Astrocyte (in vitro differentiated cells and primary cell): ENCODE data around the gene CHD1L. TPM values are rescaled to one million over a fixed set of nuclear protein-coding genes. Genes with fewer than 3 reads are reported as not detected.

Experiments used
- DNase-seq: peaks from one replicate; pipeline ENCODE4 v3.0.0-alpha.2; 2010; ENCODE audit warnings: low read depth
- FAIRE-seq: peaks from 2 replicates; lab custom pipeline; 2011; peaks lifted over from hg19 to GRCh38; lab: Jason Lieb, UNC
- H2AFZ ChIP-seq: 2 replicates; pipeline ENCODE4 v1.6.0; 2012; ENCODE audit warnings: low read depth, low read length, inconsistent platforms
- H3K27ac ChIP-seq: 2 replicates; pipeline ENCODE4 v1.5.1; 2011; ENCODE audit warnings: low read depth, low read length, inconsistent platforms
- H3K27me3 ChIP-seq: 2 replicates; pipeline ENCODE4 v1.6.0; 2011; ENCODE audit warnings: low read length, inconsistent platforms; ENCODE audit not compliant: insufficient read depth
- H3K36me3 ChIP-seq: 2 replicates; pipeline ENCODE4 v1.5.1; 2011; ENCODE audit warnings: low read length, inconsistent platforms; ENCODE audit not compliant: insufficient read depth
- H3K4me1 ChIP-seq: 2 replicates; pipeline ENCODE4 v1.5.1; 2011; ENCODE audit warnings: low read length, inconsistent platforms; ENCODE audit not compliant: insufficient read depth
- H3K4me2 ChIP-seq: 2 replicates; pipeline ENCODE4 v1.6.0; 2012; ENCODE audit warnings: low read length, inconsistent platforms
- H3K4me3 ChIP-seq: 2 replicates; pipeline ENCODE4 v1.5.1; 2011; ENCODE audit warnings: low read depth, mild to moderate bottlenecking, low read length, inconsistent platforms; ENCODE audit not compliant: insufficient read depth
- H3K79me2 ChIP-seq: 2 replicates; pipeline ENCODE4 v1.6.0; 2012; ENCODE audit warnings: mild to moderate bottlenecking, low read length, inconsistent platforms; ENCODE audit not compliant: insufficient read depth
- H3K9ac ChIP-seq: 2 replicates; pipeline ENCODE4 v1.6.0; 2012; ENCODE audit warnings: mild to moderate bottlenecking, low read length, inconsistent platforms
- H3K9me3 ChIP-seq: 2 replicates; pipeline ENCODE4 v1.5.1; 2012; ENCODE audit warnings: low read depth, mild to moderate bottlenecking, low read length, inconsistent platforms; ENCODE audit not compliant: insufficient read depth
- H4K20me1 ChIP-seq: 2 replicates; pipeline ENCODE4 v1.6.0; 2012; ENCODE audit warnings: low read length, inconsistent platforms; ENCODE audit not compliant: insufficient read depth
- H3K27ac Mint-ChIP-seq: one replicate; pipeline ENCODE4 v1.8.0; 2021; ENCODE audit warnings: mild to moderate bottlenecking, mixed read lengths; ENCODE audit not compliant: unreplicated experiment
- H3K27me3 Mint-ChIP-seq: one replicate; pipeline ENCODE4 v1.8.0; 2021; ENCODE audit warnings: low read depth, mixed read lengths; ENCODE audit not compliant: unreplicated experiment
- H3K36me3 Mint-ChIP-seq: one replicate; pipeline ENCODE4 v1.8.0; 2021; ENCODE audit warnings: low read depth, mixed read lengths; ENCODE audit not compliant: unreplicated experiment
- H3K4me1 Mint-ChIP-seq: one replicate; pipeline ENCODE4 v1.8.0; 2021; ENCODE audit warnings: low read depth, mixed read lengths; ENCODE audit not compliant: unreplicated experiment
- H3K4me3 Mint-ChIP-seq: one replicate; pipeline ENCODE4 v1.8.0; 2021; ENCODE audit warnings: mild to moderate bottlenecking, moderate library complexity, mixed read lengths; ENCODE audit not compliant: unreplicated experiment
- H3K9me3 Mint-ChIP-seq: one replicate; pipeline ENCODE4 v1.8.0; 2021; ENCODE audit warnings: mild to moderate bottlenecking, mixed read lengths; ENCODE audit not compliant: unreplicated experiment
- CTCF ChIP-seq: IDR thresholded peaks from 2 replicates; pipeline ENCODE4 v1.5.1; 2011; ENCODE audit warnings: low read depth, mild to moderate bottlenecking, inconsistent platforms, low read length, moderate library complexity; ENCODE audit not compliant: insufficient read depth
- EZH2 ChIP-seq: IDR thresholded peaks from 2 replicates; pipeline ENCODE4 v1.6.1; 2012; ENCODE audit warnings: mild to moderate bottlenecking, low read length, inconsistent platforms; ENCODE audit not compliant: insufficient read depth
- total RNA-seq: library from RNA; stranded (reverse); gene quantifications from 2 replicates; pipeline ENCODE4 v1.2.1, GENCODE V29; 2021

Gene CHD1L
- total RNA-seq, 1 donor from 2014 or later: 44.2 TPM

- Mint-ChIP-seq H3K9me3 (no peaks in the 10 kb centered on the region), H3K4me1 (no peaks in the 10 kb centered on the region), H3K27me3 (no peaks in the 10 kb centered on the region), H3K36me3 (no peaks in the 10 kb centered on the region), H3K4me3 (no peak overlapping the region), H3K27ac (no peak overlapping the region)
- no peak overlapping the region for H3K4me3 ChIP-seq
- no peaks in the 10 kb centered on the region for H3K27me3 ChIP-seq
- no peak for TF ChIP-seq CTCF
- no peak for TF ChIP-seq EZH2
- no peak overlapping the region for H3K4me2 ChIP-seq
- no peaks in the 10 kb centered on the region for H3K4me1 ChIP-seq
- H4K20me1 ChIP-seq: no peaks in the 10 kb centered on the region
- H3K27ac ChIP-seq: no peak overlapping the region
- H3K9ac ChIP-seq: no peak overlapping the region
- H2AFZ ChIP-seq: no peak overlapping the region
- peaks cover 2% of the 10 kb centered on the region for H3K9me3 ChIP-seq
- H3K36me3 ChIP-seq: no peaks in the 10 kb centered on the region
- FAIRE-seq (no peak), DNase-seq (no peak)
- no peaks in the 10 kb centered on the region for H3K79me2 ChIP-seq
Measured at GRCh38 chr1:147338571-147338970, 96.1 kb downstream of the CHD1L start.

GRCh38 chr1:147341246-147341645 lies 98.8 kb downstream of the CHD1L start:
- Histone ChIP-seq H3K79me2 (no peaks in the 10 kb centered on the region), H3K4me2 (no peak overlapping the region), H4K20me1 (no peaks in the 10 kb centered on the region), H3K4me1 (no peaks in the 10 kb centered on the region), H3K9ac (no peak overlapping the region), H2AFZ (no peak overlapping the region), H3K36me3 (no peaks in the 10 kb centered on the region), H3K27me3 (no peaks in the 10 kb centered on the region), H3K4me3 (no peak overlapping the region), H3K9me3 (peaks cover 2% of the 10 kb centered on the region), H3K27ac (no peak overlapping the region)
- no peaks in the 10 kb centered on the region for H3K4me1 Mint-ChIP-seq
- H3K4me3 Mint-ChIP-seq: no peak overlapping the region
- DNase-seq (no peak), FAIRE-seq (no peak)
- TF ChIP-seq CTCF (no peak), EZH2 (no peak)
- H3K9me3 Mint-ChIP-seq: peaks cover 8% of the 10 kb centered on the region
- peaks cover 3% of the 10 kb centered on the region for H3K36me3 Mint-ChIP-seq
- no peaks in the 10 kb centered on the region for H3K27me3 Mint-ChIP-seq
- no peak overlapping the region for H3K27ac Mint-ChIP-seq

Other genes with a start within 250 kb of the CHD1L start
- gene PRKAB2, start 70.2 kb upstream of the CHD1L start, total RNA-seq: 48.5 and 49.0 TPM in 2 replicates
- gene FMO5, start 17.3 kb upstream of the CHD1L start, total RNA-seq: 1.0 and 1.3 TPM in 2 replicates